ENCODE data around the gene AUTS2.

GRCh38 chr7:70539617-70540016, 941.3 kb downstream of the AUTS2 start:
- no peak for TF ChIP-seq POLR2AphosphoS5 (IDR thresholded peaks at IDR 0.05; ENCODE audit: low read depth, low read length)
- TF ChIP-seq TAF1 (IDR thresholded peaks at IDR 0.05; ENCODE audit: borderline replicate concordance, low read depth, low read length), result no peak
- TF ChIP-seq POLR2A (IDR thresholded peaks at IDR 0.05; ENCODE audit: low read depth, low read length), result no peak
